ENCODE measurements around the gene ADISSP. TPM values are rescaled to one million over a fixed set of nuclear protein-coding genes. Genes with fewer than 3 reads are reported as not detected.

Gene ADISSP
- total and polyA plus RNA-seq, 2 of the 8 experiments (the other 6 are each of a cell fraction or from before 2014, with no cell fraction given), result 111 to 141 TPM

GRCh38 chr20:3730803-3731672 lies 36.5 kb downstream of the ADISSP start:
- no peak overlapping the region for H3K4me2 ChIP-seq (ENCODE audit: insufficient read depth in 1 of 2, low read depth in 2 of 2, low read length in 2 of 2)
- H4K5ac ChIP-seq (ENCODE audit: insufficient read length, low read depth, low read length), result no peak overlapping the region
- peaks cover 0 to 2% of the 10 kb centered on the region in 2 experiments for H4K20me1 ChIP-seq (replicated peaks in 1 of 2; ENCODE audit: control insufficient read depth in 1 of 2, insufficient read depth in 2 of 2, low read length in 2 of 2)
- no peak overlapping the region for H2BK120ac ChIP-seq (replicated peaks; ENCODE audit: low read depth, low read length)
- TF ChIP-seq PHF8 (conservative IDR thresholded peaks at IDR 0.05; ENCODE audit: low read depth, low read length) (no peak), RXRA (IDR thresholded peaks at IDR 0.05; ENCODE audit: insufficient read depth, low read depth, low read length) (no peak), SUZ12 (IDR thresholded peaks at IDR 0.05; ENCODE audit: low read length) (no peak)
- H4K91ac ChIP-seq (replicated peaks; ENCODE audit: insufficient read length, low read length), result peak overlapping the region; percentile 4
- H2AK5ac ChIP-seq (ENCODE audit: low read depth, low read length), result no peak overlapping the region
- H3K14ac ChIP-seq (ENCODE audit: insufficient read length), result no peak overlapping the region
- no peak overlapping the region for H2AFZ ChIP-seq (ENCODE audit: low read length)
- ChIA-PET CTCF (ENCODE audit: partially characterized antibody) (interaction anchor here (1.0 to 17.6 kb wide), 10 partner anchors 11 to 57 kb away, joined by 3 to 221 read pairs (median 6); partner anchors contain the start of gene SIGLEC1), POLR2A (ENCODE audit: partially characterized antibody) (interaction anchor here (1.0 to 3.0 kb wide), 9 partner anchors 11 to 53 kb away, joined by 3 to 13 read pairs (median 5); no protein-coding TSS in a partner anchor)
- 90% methylated on average over 12 of the region's 12 CpGs; no CpG with 5 or more reads in 1 of the 2 experiments for WGBS, 2 experiments (ENCODE audit: extremely low coverage in 1 of 2, insufficient coverage in 1 of 2, insufficient read length in 1 of 2, insufficient replicate concordance in 2 of 2, low coverage in 1 of 2, low lambda C conversion rate in 2 of 2, missing lambda C conversion rate in 1 of 2)
- H3K27ac ChIP-seq (ENCODE audit: low read depth, low read length), result no peak overlapping the region
- no peaks in the 10 kb centered on the region for H3K79me1 ChIP-seq (ENCODE audit: low read depth, low read length)
- no peaks in the 10 kb centered on the region for H3K9me3 ChIP-seq (ENCODE audit: insufficient read depth in 2 of 2, low read depth in 1 of 2, low read length in 1 of 2)
- H3K27me3 ChIP-seq (replicated peaks in 1 of 4; ENCODE audit: control insufficient read depth in 3 of 4, extremely low read depth in 1 of 4, insufficient read depth in 3 of 4, low read length in 3 of 4), result peaks cover 1 to 26% (median 22%) of the 10 kb centered on the region in 4 experiments; a peak in 6 of 7 replicates
- H2BK12ac ChIP-seq (ENCODE audit: low read depth, low read length), result peak overlapping the region; percentile 18; the same call in 1 of the 2 replicates
- H3K9ac ChIP-seq (replicated peaks in 1 of 4; ENCODE audit: extremely low read depth in 1 of 4, low read depth in 3 of 4, low read length in 3 of 4), result no peak overlapping the region; a peak in 1 of 7 replicates
- 0 out of 2 replicates have a peak, but pooled peaks cover 3% of the 10 kb centered on the region for H3K23me2 ChIP-seq (ENCODE audit: low read depth, low read length)
- H3K4me3 ChIP-seq (ENCODE audit: extremely low read depth in 1 of 4, insufficient read depth in 2 of 4, low read depth in 3 of 4, low read length in 4 of 4), result no peak overlapping the region
- no peak overlapping the region; the same call in 1 of the 2 replicates for H4K8ac ChIP-seq (ENCODE audit: extremely low read depth, insufficient read depth, low read length)
- 0 out of 2 replicates have a peak overlapping the region, but pooled peaks have one; percentile 48 for H2BK20ac ChIP-seq (ENCODE audit: low read length)
- no peak overlapping the region for H3K56ac ChIP-seq (replicated peaks; ENCODE audit: insufficient read length, low read depth, low read length)
- no peak overlapping the region for H3K18ac ChIP-seq (ENCODE audit: extremely low read depth, low read length)
- H3K36me3 ChIP-seq (ENCODE audit: control insufficient read depth in 2 of 4, insufficient read depth in 4 of 4, low read length in 3 of 4), result no peaks in the 10 kb centered on the region
- no peak for DNase-seq (ENCODE audit: low read depth in 1 of 2, low spot score in 2 of 2)
- H2BK15ac ChIP-seq (ENCODE audit: low read length), result peak overlapping the region; percentile 77
- no peak overlapping the region for H3K23ac ChIP-seq (ENCODE audit: insufficient read length)
- no peak for FAIRE-seq
- H3K4ac ChIP-seq (replicated peaks; ENCODE audit: insufficient read length, low read depth, low read length), result no peak overlapping the region
- H2BK5ac ChIP-seq (ENCODE audit: low read depth, low read length), result no peak overlapping the region
- no peaks in the 10 kb centered on the region for H3K79me2 ChIP-seq (ENCODE audit: control insufficient read depth in 1 of 2, insufficient read depth in 2 of 2, low read length in 2 of 2)
- H3K4me1 ChIP-seq (replicated peaks in 1 of 4; ENCODE audit: control insufficient read depth in 3 of 4, insufficient read depth in 4 of 4, low read length in 3 of 4), result peaks cover 0 to 19% (median 15%) of the 10 kb centered on the region in 4 experiments; a peak in 5 of 7 replicates
